Stimulated activated CD8-positive, alpha-beta memory T cell treated with anti-CD3 and anti-CD28 coated beads, Interleukin-12 subunit alpha, Interleukin-12 subunit beta, amount 100 ng/mL, for 24 hours (primary cell): ENCODE measurements around the gene HSPA1B.
A peak's percentile ranks its signal among the peaks of the same experiment; 100 is the strongest.
"Not testable (repeated sequence)": the region's sequence is repeated elsewhere in the genome, so short reads cannot be mapped to it uniquely, and the experiment has no call there.

Experiments
- DNase-seq: peaks from one replicate; pipeline ENCODE4 v3.0.0-alpha.2; 2020; ENCODE audit errors: extremely low read depth

The HSPA1B gene

GRCh38 chr6:31827286-31828079, at the start of gene HSPA1B:
HSPA1B (plus strand) TSS chr6:31827738; CDS start chr6:31827951, 213 bp downstream.
- DNase-seq, result peak; percentile 78

GRCh38 chr6:31778193-31778592, 49.3 kb upstream of the HSPA1B start:
- no peak for DNase-seq

- DNase-seq, result no peak
Measured at GRCh38 chr6:31778999-31779885, 48.3 kb upstream of the HSPA1B start.

- DNase-seq, result no peak
Measured at GRCh38 chr6:31779908-31780307, 47.6 kb upstream of the HSPA1B start.

GRCh38 chr6:31780507-31781243, 46.9 kb upstream of the HSPA1B start:
- DNase-seq, result no peak

- no peak for DNase-seq
Measured at GRCh38 chr6:31781244-31782125, 46.1 kb upstream of the HSPA1B start.

GRCh38 chr6:31782126-31782855, 45.2 kb upstream of the HSPA1B start:
- no peak for DNase-seq

- no peak for DNase-seq
Measured at GRCh38 chr6:31784098-31784925, 43.2 kb upstream of the HSPA1B start.

GRCh38 chr6:31785475-31785874, 42.1 kb upstream of the HSPA1B start:
- DNase-seq, result no peak

GRCh38 chr6:31791324-31792089, 36.0 kb upstream of the HSPA1B start:
- DNase-seq, result no peak

GRCh38 chr6:31792090-31792374, 35.5 kb upstream of the HSPA1B start:
- DNase-seq, result no peak

GRCh38 chr6:31792761-31793171, 34.8 kb upstream of the HSPA1B start:
- DNase-seq, result no peak

GRCh38 chr6:31793927-31794245, 33.7 kb upstream of the HSPA1B start:
- not testable (repeated sequence) for DNase-seq

- DNase-seq, result no peak
Measured at GRCh38 chr6:31794294-31794865, 33.2 kb upstream of the HSPA1B start.

- DNase-seq, result no peak
Measured at GRCh38 chr6:31794866-31795615, 32.5 kb upstream of the HSPA1B start.

- DNase-seq, result peak; percentile 58
Measured at GRCh38 chr6:31795616-31796298, 31.8 kb upstream of the HSPA1B start, which contains the start of gene VARS1. VARS1 (minus strand) TSS chr6:31795752; CDS start chr6:31795217, 535 bp downstream.

- no peak for DNase-seq
Measured at GRCh38 chr6:31796993-31797385, 30.5 kb upstream of the HSPA1B start.
